Neural progenitor cell (in vitro differentiated cells): ENCODE data around the gene EDIL3.

Experiments
- EZH2 ChIP-seq: fragments of 200-600 bp; sonication (generic); IDR thresholded peaks from 2 replicates; pipeline ENCODE4 v1.6.1; 2017; ENCODE audit warnings: antibody characterized with exemption, mild to moderate bottlenecking, moderate library complexity
- TF ChIP-seq, protein P1 (sequence below): fragments of 200-600 bp; sonication (generic); IDR thresholded peaks from 2 replicates; pipeline ENCODE4 v1.5.1; 2017; ENCODE audit warnings: antibody characterized with exemption, mild to moderate bottlenecking

DNA sequence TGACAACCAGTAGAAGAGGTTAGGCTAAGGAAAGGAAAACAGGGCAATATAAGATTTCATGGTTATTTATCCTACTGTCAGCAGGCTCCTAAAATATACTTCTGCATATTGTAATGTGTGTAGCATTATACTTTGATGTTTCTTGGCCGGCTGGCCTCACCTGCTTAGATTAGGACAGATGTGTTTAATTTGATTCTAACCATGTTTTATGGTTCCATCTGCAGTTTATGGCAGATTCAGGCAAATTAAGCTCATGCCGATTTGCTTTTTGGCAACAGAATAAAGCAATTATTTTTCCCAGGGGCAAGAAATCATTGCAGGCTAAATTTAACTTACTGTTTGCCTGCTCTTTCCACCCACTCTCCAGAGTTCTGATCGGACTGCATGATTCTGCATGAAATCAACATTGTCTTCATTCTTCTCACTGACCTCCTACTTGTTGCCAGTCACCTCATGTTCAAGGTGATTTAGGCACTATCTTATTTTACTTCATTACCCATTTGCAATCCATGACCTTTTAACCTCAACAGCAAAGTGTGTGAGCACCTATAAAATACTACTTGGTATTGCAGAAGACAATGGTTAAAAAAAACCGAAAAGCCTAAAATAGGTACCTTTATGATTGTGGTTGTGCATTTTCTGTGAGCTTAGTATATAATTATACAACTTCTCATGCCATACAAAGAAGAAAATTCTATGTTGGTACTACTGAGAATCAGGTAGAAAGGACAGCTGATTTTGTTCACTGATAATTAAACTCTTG is 125.2 kb downstream of the EDIL3 start:
- TF ChIP-seq, protein P1, sequence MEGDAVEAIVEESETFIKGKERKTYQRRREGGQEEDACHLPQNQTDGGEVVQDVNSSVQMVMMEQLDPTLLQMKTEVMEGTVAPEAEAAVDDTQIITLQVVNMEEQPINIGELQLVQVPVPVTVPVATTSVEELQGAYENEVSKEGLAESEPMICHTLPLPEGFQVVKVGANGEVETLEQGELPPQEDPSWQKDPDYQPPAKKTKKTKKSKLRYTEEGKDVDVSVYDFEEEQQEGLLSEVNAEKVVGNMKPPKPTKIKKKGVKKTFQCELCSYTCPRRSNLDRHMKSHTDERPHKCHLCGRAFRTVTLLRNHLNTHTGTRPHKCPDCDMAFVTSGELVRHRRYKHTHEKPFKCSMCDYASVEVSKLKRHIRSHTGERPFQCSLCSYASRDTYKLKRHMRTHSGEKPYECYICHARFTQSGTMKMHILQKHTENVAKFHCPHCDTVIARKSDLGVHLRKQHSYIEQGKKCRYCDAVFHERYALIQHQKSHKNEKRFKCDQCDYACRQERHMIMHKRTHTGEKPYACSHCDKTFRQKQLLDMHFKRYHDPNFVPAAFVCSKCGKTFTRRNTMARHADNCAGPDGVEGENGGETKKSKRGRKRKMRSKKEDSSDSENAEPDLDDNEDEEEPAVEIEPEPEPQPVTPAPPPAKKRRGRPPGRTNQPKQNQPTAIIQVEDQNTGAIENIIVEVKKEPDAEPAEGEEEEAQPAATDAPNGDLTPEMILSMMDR, result no peak
- TF ChIP-seq EZH2, result no peak
